HG03175 (cell line): Measurements from ENCODE around the gene TUSC7.

ENCODE experiments used
- ATAC-seq: cut with Tn5 transposase; IDR thresholded peaks from one replicate; pipeline ENCODE4 v1.9.1; 2021; ENCODE audit warnings: mild to moderate bottlenecking, moderate library complexity; ENCODE audit not compliant: unreplicated experiment

TUSC7 gene

DNA sequence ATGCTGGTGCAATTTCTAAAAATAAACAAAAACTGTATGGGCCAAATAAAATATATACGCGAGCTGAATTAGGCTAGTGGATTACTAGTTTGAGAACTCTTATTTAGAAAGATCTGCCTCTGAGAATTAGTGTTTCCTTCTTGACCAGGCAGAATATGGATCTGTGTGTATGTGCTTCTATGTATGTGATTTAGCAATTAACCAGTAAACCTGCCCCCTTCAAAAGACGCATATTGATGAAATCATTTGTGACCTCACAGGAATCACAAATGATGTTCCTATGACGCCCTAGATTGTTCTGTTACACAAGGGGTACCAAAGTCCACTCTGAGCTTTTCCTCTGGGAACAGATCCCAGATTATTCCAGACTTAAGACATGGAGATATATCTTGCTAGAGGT, at the start of gene TUSC7:
Gene TUSC7 (plus strand): TSS at position 301 of the 400 bp plus-strand sequence.
- no peak for ATAC-seq

DNA sequence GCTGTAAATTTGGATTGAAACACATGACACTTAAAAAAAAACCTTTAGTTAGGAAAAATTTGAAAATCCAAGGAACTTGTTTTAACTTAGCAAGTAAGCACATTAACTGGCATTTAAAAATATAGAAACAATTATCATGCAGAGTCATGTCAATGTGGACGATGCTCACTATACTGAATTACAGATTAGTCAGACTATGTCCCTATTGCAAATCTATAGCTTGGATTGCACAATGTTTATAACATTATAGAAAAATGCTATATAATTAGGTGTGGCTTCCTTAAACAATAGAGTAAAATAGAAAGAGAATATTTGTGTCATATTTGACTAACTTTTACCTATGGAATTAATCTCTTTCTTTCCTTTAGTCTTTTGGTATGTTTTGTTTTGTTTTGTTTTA, 48.4 kb upstream of the TUSC7 start:
- no peak for ATAC-seq

GRCh38 chr3:116663161-116664110, 46.1 kb upstream of the TUSC7 start:
- no peak for ATAC-seq

DNA sequence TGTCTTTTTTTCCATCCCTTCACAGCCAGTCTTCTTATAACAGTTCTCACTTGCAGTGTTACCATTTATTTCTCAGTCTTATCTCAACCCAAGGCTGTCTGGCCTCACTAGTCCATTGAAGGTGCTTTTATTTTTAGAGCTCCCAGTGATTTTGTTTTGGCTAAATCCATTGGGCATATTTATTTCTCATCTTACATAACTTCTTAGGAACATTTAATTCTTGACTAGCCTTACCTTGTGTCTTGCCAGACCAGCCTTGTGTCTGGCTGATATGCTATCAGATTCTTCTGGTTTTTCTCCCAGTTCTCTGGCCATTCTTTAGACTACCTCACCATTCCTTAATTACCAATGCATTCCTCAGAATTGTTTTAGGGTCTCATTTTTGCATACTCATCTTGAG, 42.3 kb upstream of the TUSC7 start:
- ATAC-seq, result no peak

GRCh38 chr3:116667791-116668190, 41.8 kb upstream of the TUSC7 start:
- no peak for ATAC-seq

DNA sequence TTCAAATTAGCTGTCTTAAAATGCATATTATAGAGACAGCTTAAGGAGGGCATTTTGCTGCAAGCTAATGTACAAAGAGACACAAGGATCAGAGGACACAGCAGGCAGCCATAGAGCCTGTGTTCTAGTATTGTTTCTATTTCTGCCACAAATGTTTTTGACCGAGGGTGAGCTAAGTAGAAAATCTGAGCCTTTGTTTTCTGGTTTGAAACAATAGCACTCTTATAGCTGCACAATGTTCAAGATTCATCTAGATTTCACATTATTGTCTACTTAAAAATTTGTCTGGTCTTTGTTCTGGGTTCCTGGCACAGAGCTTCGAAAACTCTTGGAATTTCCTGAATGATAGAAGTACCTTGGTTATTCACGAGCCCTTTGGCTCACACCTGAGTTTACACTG, 40.0 kb upstream of the TUSC7 start:
- no peak for ATAC-seq

GRCh38 chr3:116671151-116671550, 38.4 kb upstream of the TUSC7 start:
- no peak for ATAC-seq

GRCh38 chr3:116678853-116679252, 30.7 kb upstream of the TUSC7 start:
- ATAC-seq, result no peak

DNA sequence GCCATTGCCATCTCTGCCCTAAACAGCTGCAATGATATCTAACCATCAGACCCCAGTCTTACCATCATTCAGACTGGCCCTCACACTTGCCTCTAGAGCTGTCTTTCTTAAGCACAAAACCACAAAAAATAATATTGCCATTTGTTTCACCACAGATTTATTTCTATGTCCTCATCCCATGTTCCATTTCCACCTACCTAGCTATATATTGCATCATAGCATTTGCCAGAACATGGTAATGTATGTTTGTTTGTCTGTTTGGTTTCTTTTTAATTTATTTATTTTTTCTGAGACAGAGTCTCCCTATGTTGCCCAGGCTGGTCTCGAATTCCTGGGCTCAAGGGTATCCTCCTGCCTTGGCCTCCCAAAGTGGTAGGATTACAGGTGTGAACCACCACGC, 18.5 kb upstream of the TUSC7 start:
- no peak for ATAC-seq

DNA sequence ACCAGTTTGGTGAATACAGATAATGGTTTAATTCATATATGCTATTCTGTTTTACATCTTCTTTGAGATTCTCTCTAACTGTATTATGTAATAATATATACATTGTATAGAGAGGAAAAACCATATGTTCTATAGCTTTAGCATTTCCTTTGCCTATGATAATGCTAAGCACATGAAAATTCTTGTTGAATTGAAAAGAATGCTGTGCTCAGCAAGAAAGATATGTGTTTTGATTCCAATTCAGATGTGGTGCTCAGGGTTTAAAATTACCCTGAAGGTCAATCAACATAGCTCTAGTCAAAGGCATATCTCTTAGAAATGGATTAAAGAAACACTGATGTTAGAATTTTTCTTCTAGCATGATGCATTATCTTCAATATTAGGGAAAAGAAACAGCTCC, 8.5 kb upstream of the TUSC7 start:
- ATAC-seq, result no peak

DNA sequence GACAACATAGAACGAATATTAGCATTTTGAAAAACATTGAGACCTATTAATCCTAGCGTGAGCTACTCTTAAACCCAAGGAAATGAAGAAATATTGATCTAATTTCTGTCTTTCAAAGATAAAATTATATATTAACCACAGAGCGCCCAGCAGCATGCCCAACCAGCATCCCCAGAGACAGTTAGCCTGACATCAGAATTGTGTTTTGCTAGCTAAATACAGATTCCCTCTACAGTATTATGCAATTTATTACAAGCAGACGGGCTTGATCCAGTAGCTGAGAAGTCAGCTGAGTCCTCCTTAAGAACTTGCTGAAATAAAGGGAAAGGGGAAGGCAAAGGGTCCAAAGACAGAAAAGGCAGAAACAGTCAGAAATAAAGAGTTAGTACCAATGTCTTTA, 7.2 kb upstream of the TUSC7 start:
- no peak for ATAC-seq

DNA sequence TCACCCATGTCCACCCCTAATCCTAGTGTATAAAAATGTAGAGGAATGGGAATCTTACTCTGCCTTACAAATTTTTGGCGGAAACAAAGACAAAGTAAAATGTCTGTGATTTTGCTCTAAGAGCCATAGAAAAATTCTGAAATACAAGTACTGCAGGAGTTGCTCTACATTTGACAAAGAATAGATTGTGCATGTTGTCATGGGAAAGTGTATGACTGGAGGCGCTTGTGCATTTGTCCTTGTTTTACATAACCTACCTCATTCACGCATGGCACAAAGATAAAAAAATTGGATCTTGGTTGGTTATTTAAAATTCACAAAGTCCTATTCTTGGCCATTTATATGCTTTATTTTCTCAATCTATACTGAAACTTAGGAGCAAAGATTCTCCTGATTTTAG, 2.0 kb upstream of the TUSC7 start:
- no peak for ATAC-seq

GRCh38 chr3:116716490-116716889, 6.9 kb downstream of the TUSC7 start:
- no peak for ATAC-seq

DNA sequence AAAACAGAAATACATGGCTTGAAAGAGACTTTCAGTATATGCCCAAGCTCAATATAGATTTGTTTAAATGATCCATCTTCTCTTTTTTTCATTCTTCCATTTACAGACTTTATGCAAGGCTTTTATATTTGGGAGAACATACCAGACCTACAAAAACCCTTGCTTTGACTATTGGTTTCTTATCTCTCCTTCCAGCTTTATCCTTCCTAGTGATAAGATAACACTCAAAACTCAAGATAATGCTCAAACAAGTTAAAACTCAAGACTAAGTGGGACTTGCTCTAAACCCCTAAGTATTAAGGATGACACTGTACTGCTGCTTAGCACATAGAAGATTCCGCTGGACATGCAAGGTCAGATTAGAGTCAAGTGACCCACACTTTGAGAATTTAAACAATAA, 8.0 kb downstream of the TUSC7 start:
- ATAC-seq, result no peak

GRCh38 chr3:116728454-116728853, 18.9 kb downstream of the TUSC7 start:
- ATAC-seq, result no peak

GRCh38 chr3:116734243-116734642, 24.7 kb downstream of the TUSC7 start:
- ATAC-seq, result no peak

- ATAC-seq, result no peak
Observed at GRCh38 chr3:116739678-116740077, 30.1 kb downstream of the TUSC7 start.

DNA sequence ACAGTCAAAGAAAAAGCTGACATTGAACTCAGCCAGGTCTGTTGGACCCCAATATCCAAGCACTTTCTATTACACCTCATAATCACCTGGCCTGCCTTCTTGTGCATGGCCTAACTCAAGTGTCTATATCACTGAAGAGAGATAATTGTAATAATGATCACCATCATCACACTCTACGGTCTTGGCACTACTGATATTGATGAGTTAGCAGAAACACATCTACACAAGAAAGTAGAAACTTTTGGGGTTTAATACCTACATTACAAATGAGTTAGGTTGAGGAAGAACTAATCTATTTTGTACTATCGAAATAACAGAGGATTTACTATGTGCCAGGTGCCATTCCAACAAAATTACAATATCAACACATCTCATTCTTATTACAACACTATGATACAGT, 30.7 kb downstream of the TUSC7 start:
- ATAC-seq, result no peak

- no peak for ATAC-seq
Observed at GRCh38 chr3:116741467-116741866, 31.9 kb downstream of the TUSC7 start.

GRCh38 chr3:116743062-116743461, 33.5 kb downstream of the TUSC7 start:
- ATAC-seq, result no peak

DNA sequence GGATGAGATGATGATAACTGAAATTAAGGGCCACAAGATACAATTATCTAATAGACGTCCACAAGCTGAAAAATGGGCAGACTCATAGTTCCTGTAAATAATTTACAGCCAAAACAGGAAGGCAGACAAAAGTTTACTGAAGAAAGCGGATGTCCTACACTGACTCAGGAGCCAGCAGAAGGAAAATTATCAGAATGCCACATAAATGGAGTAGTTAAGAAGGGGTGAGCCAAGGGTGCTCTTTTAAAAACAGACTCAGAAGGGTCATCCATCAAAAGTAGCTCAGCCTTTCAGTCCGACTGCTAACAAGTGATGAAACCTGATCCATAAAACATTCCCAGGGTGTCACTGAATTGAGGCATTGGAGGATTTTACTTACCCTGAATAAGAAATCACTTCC, 39.8 kb downstream of the TUSC7 start:
- no peak for ATAC-seq

DNA sequence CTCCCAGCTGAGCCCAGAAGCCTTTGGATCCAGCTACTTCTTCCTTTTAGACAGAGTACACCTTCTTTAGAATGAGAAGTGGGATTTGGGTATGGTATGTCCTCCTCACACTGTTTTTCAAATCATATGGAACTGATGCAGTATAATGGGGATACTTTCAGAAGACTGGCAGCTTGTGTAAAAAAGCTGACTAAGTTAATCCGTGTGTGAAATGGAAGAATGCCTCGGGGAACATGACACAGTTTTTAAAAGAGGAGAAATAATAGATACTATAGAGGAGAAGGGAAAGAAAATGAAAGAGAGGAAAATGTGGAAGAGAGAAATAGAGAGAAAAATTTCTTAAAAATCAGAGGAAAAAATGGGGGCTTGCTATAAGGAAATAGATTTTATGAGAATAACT, 47.7 kb downstream of the TUSC7 start:
- no peak for ATAC-seq

GRCh38 chr3:116759316-116759715, 49.7 kb downstream of the TUSC7 start:
- no peak for ATAC-seq
